Neutrophil (primary cell): Measurements from ENCODE around the gene RAD17.
A peak's percentile ranks its signal among the peaks of the same experiment; 100 is the strongest.

ENCODE experiments used
- H3K27ac ChIP-seq: fragments of 200-600 bp; sonication (generic); 2 replicates; pipeline ENCODE4 v1.5.1; 2016; ENCODE audit warnings: mild to moderate bottlenecking, moderate library complexity
- H3K27me3 ChIP-seq: fragments of 200-600 bp; sonication (generic); 2 replicates; pipeline ENCODE4 v1.6.0; 2016; ENCODE audit warnings: mild to moderate bottlenecking
- H3K36me3 ChIP-seq: fragments of 200-600 bp; sonication (generic); 2 replicates; pipeline ENCODE4 v1.5.1; 2017
- H3K4me1 ChIP-seq, 2 experiments: fragments of 200-600 bp in 1 of 2; sonication (generic) in 1 of 2; 1 replicate in 1 of 2; 2 replicates in 1 of 2; pipeline versions ENCODE4 v1.5.1 to v1.6.1; 2013 to 2016; ENCODE audit warnings: low read depth in 1 of 2, low read length in 1 of 2, mild to moderate bottlenecking in 1 of 2, moderate library complexity in 1 of 2; ENCODE audit not compliant: control insufficient read depth in 1 of 2, insufficient read depth in 1 of 2
- H3K4me3 ChIP-seq, 2 experiments: fragments of 200-600 bp in 1 of 2; sonication (generic) in 1 of 2; 1 replicate in 1 of 2; 2 replicates in 1 of 2; pipeline ENCODE4 v1.5.1; 2013 to 2016; ENCODE audit warnings: low read depth in 1 of 2, low read length in 1 of 2, mild to moderate bottlenecking in 1 of 2, moderate library complexity in 1 of 2
- H3K9me3 ChIP-seq: fragments of 200-600 bp; sonication (generic); 2 replicates; pipeline ENCODE4 v1.5.1; 2016
- TF ChIP-seq, protein P1 (sequence below): fragments of 200-600 bp; sonication (generic); IDR thresholded peaks from 2 replicates; pipeline ENCODE4 v1.5.1; 2016; ENCODE audit warnings: antibody characterized with exemption

Gene RAD17

GRCh38 chr5:69334793-69335268, 34.8 kb upstream of the RAD17 start:
- Histone ChIP-seq H3K27ac (peak overlapping the region; percentile 71), H3K4me1 (peaks cover 48 to 51% of the 10 kb centered on the region in 2 experiments), H3K9me3 (no peaks in the 10 kb centered on the region), H3K27me3 (no peaks in the 10 kb centered on the region), H3K4me3 (peak overlapping the region in 1 of 2 experiments; percentile 32), H3K36me3 (no peaks in the 10 kb centered on the region)
- TF ChIP-seq, protein P1, sequence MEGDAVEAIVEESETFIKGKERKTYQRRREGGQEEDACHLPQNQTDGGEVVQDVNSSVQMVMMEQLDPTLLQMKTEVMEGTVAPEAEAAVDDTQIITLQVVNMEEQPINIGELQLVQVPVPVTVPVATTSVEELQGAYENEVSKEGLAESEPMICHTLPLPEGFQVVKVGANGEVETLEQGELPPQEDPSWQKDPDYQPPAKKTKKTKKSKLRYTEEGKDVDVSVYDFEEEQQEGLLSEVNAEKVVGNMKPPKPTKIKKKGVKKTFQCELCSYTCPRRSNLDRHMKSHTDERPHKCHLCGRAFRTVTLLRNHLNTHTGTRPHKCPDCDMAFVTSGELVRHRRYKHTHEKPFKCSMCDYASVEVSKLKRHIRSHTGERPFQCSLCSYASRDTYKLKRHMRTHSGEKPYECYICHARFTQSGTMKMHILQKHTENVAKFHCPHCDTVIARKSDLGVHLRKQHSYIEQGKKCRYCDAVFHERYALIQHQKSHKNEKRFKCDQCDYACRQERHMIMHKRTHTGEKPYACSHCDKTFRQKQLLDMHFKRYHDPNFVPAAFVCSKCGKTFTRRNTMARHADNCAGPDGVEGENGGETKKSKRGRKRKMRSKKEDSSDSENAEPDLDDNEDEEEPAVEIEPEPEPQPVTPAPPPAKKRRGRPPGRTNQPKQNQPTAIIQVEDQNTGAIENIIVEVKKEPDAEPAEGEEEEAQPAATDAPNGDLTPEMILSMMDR: peak; percentile 86

DNA sequence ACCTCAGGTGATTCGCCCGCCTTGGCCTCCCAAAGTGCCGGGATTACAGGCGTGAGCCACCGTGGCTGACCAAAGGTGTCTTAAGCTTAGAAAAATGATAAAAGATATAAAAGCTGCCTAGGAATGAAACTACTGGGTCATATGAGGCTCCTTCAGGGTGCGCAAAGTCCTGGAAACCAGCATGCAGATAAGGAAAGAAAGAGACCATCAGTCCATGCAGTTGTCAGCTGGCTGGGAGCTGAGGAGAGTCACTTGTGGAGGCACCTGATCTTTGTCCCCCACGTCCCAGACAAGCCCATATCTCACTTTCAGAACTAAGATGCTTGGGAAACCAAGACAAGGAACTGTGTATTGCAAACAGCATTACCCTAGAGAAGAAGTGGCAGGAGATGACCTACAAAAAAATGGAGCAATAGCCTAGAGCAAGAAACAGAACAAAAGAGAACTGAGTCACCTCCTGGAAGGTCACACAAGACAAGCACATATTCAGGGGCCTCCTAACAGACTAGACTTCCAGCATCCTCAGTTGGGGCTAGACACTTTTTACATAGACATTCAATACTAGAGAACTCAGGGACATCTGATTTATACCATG, 34.2 kb upstream of the RAD17 start:
- Histone ChIP-seq H3K4me3 (peak overlapping the region in 1 of 2 experiments; percentile 32), H3K36me3 (no peaks in the 10 kb centered on the region), H3K9me3 (no peaks in the 10 kb centered on the region), H3K4me1 (peaks cover 47 to 50% of the 10 kb centered on the region in 2 experiments), H3K27me3 (no peaks in the 10 kb centered on the region), H3K27ac (peak overlapping the region; percentile 71)
- TF ChIP-seq, protein P1: no peak

DNA sequence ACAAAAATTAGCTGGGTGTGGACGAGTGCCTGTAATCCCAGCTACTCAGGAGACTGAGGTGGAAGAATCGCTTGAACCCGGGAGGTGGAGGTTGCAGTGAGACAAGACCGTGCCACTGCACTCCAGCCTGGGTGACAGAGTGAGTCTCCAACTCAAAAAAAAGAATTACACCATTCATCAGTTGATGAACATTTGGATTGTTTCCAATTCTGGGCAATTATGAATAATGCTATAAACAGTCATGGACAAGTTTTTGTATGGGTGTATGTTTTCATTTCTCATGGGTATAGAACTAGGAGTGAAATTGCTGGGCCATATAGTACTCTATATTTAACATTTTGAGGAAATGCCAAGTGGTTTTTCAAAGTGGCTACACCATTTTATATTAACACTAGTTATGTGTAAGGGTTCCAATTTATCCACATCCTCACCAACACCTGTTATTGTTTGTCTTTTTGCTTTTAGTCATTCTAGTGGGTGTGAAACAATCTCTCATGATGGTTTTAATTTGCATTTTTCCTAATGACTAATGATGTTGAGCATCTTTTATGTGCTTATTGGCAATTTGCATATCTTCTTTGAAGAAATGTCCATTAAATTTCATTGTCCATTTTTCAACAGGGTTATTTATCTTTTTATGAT, 28.0 kb upstream of the RAD17 start:
- peaks cover 0 to 5% of the 10 kb centered on the region in 2 experiments for H3K4me1 ChIP-seq
- H3K27me3 ChIP-seq: no peaks in the 10 kb centered on the region
- TF ChIP-seq, protein P1: no peak
- H3K27ac ChIP-seq: no peak overlapping the region
- H3K4me3 ChIP-seq: no peak overlapping the region
- no peaks in the 10 kb centered on the region for H3K9me3 ChIP-seq
- no peaks in the 10 kb centered on the region for H3K36me3 ChIP-seq

DNA sequence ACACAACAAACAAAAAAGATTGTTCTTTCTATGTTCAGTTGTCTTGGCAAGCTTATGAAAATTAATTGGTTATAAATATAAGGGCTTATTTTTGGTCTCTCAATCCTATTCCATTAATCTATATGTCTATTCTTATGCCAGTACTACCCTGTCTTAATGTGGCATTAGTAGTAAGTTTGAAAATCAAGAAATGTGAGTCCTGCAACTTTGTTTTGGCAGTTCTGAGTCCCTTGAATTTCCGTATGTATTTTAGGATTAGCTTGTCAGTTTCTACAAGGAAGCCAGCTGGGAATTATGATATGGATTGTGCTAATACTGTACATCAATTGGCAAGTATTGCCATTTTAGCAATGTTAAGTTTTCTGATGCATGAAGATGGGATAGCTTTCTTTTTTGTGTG, 26.5 kb upstream of the RAD17 start:
- TF ChIP-seq, protein P1: no peak
- H3K4me3 ChIP-seq: no peak overlapping the region

DNA sequence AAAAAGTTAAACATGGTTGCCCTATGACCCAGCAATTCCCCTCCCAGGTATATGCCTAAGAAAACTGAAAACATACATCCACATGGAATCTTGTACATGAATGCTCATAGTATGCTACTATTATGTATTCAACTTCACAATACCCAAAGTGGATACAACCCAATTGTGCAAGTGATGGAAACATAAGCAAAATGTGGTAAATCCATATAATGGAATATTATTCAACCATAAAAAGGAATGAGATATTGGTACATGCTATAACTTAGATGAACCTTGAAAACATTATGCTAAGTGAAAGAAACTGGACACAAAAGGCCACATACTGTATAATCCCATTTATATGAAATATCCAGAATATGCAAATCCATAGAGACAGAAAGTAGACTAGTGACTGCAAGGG, 19.0 kb upstream of the RAD17 start:
- Histone ChIP-seq H3K4me3 (no peak overlapping the region), H3K27me3 (no peaks in the 10 kb centered on the region), H3K4me1 (peaks cover 0 to 5% of the 10 kb centered on the region in 2 experiments), H3K9me3 (no peaks in the 10 kb centered on the region), H3K27ac (no peak overlapping the region), H3K36me3 (peaks cover 4% of the 10 kb centered on the region)
- TF ChIP-seq, protein P1: no peak

More for the DNA sequence above, 26.5 kb upstream of the RAD17 start:
- Histone ChIP-seq H3K36me3 (no peaks in the 10 kb centered on the region), H3K27ac (no peak overlapping the region), H3K4me1 (peaks cover 0 to 5% of the 10 kb centered on the region in 2 experiments), H3K9me3 (no peaks in the 10 kb centered on the region), H3K27me3 (no peaks in the 10 kb centered on the region)
